ENCODE results near the gene SOCS6. TPM values are rescaled to one million over a fixed set of nuclear protein-coding genes. Genes with fewer than 3 reads are reported as not detected.

SOCS6 gene
- total RNA-seq, 3 donors from 2014 or later (not counting 1 experiment from before 2014, with no cell fraction given), result 2.5 to 8.1 (median 4.7) TPM

GRCh38 chr18:70377857-70378701 lies 89.2 kb downstream of the SOCS6 start:
- TF ChIP-seq CTCF (IDR thresholded peaks at IDR 0.05), result no peak
- ATAC-seq (no peak), DNase-seq (no peak)
- no peaks in the 10 kb centered on the region for H3K27me3 ChIP-seq (ENCODE audit: control insufficient read depth, insufficient read depth, low read length)
- 69% methylated on average over 11 of the region's 13 CpGs for WGBS (ENCODE audit: insufficient coverage)
- H3K27ac ChIP-seq (ENCODE audit: low read length), result no peak overlapping the region
- Mint-ChIP-seq H3K4me1 (no peaks in the 10 kb centered on the region), H3K36me3 (no peaks in the 10 kb centered on the region), H3K9me3 (no peaks in the 10 kb centered on the region), H3K27me3 (ENCODE audit: low read depth in 2 of 2) (no peaks in the 10 kb centered on the region), H3K4me3 (no peak overlapping the region), H3K27ac (no peak overlapping the region)
- H3K9me3 ChIP-seq (ENCODE audit: control insufficient read depth, insufficient read depth, low read length), result no peaks in the 10 kb centered on the region
- no peak overlapping the region for H3K4me3 ChIP-seq (ENCODE audit: low read length)
- intact Hi-C loops (cut with micrococcal nuclease), result no loop called here
- H3K36me3 ChIP-seq (ENCODE audit: control insufficient read depth, insufficient read depth, low read length), result no peaks in the 10 kb centered on the region
- H3K4me1 ChIP-seq (ENCODE audit: control insufficient read depth, insufficient read depth, low read length), result no peaks in the 10 kb centered on the region

Other genes with a start within 250 kb of the SOCS6 start
- gene RTTN, start 83.4 kb upstream of the SOCS6 start, total RNA-seq, result 10 to 100 TPM; 33.0 to 41.0 (median 35.5) TPM

Data from natural killer cell (primary cell).